NOMO-1 treated with dmso at 0.1 percent for 144 hours (cell line): ENCODE measurements around the gene GLIPR2.
"Not testable (repeated sequence)": the region's sequence is repeated elsewhere in the genome, so short reads cannot be mapped to it uniquely, and the experiment has no call there.

Experiments
- DNase-seq: peaks from one replicate; lab custom pipeline; 2025; ENCODE audit not compliant: unreplicated experiment; lab: John Stamatoyannopoulos, UW

GLIPR2 gene

GRCh38 chr9:36136272-36136893 is at the start of gene GLIPR2:
Gene GLIPR2, plus strand, starts transcription at chr9:36136733. Its CDS starts 46 bp downstream, at chr9:36136779.
- peak; percentile 74 for DNase-seq

- DNase-seq, result not testable (repeated sequence)
These were observed 49.5 kb upstream of the GLIPR2 start for GRCh38 chr9:36087054-36087453.

GRCh38 chr9:36088020-36088419 is 48.5 kb upstream of the GLIPR2 start:
- no peak for DNase-seq

GRCh38 chr9:36091026-36091953 is 45.2 kb upstream of the GLIPR2 start:
- no peak for DNase-seq

- DNase-seq, result no peak
These were observed 44.5 kb upstream of the GLIPR2 start for GRCh38 chr9:36092014-36092413.

- DNase-seq, result peak; percentile 86
These were observed 43.9 kb upstream of the GLIPR2 start for GRCh38 chr9:36092509-36093215.

GRCh38 chr9:36093384-36093783 is 43.1 kb upstream of the GLIPR2 start:
- no peak for DNase-seq

GRCh38 chr9:36099718-36100117 is 36.8 kb upstream of the GLIPR2 start:
- no peak for DNase-seq

GRCh38 chr9:36100532-36100931 is 36.0 kb upstream of the GLIPR2 start:
- DNase-seq, result no peak

GRCh38 chr9:36101916-36102741 is 34.4 kb upstream of the GLIPR2 start:
- DNase-seq, result no peak

GRCh38 chr9:36102742-36103495 is 33.6 kb upstream of the GLIPR2 start:
- peak; percentile 67 for DNase-seq

GRCh38 chr9:36109071-36109470 is 27.5 kb upstream of the GLIPR2 start:
- DNase-seq, result no peak

- DNase-seq, result no peak
These were observed 26.1 kb upstream of the GLIPR2 start for GRCh38 chr9:36110434-36110833.

GRCh38 chr9:36112516-36112915 is 24.0 kb upstream of the GLIPR2 start:
- DNase-seq, result no peak

- no peak for DNase-seq
These were observed 22.5 kb upstream of the GLIPR2 start for GRCh38 chr9:36113999-36114398.

GRCh38 chr9:36116593-36116992 is 19.9 kb upstream of the GLIPR2 start:
- DNase-seq, result no peak

GRCh38 chr9:36118201-36118600 is 18.3 kb upstream of the GLIPR2 start:
- DNase-seq, result no peak

- DNase-seq, result no peak
These were observed 17.8 kb upstream of the GLIPR2 start for GRCh38 chr9:36118706-36119105.

- no peak for DNase-seq
These were observed 17.1 kb upstream of the GLIPR2 start for GRCh38 chr9:36119476-36119875.

GRCh38 chr9:36120705-36121104 is 15.8 kb upstream of the GLIPR2 start:
- no peak for DNase-seq
